Inflammatory macrophage (primary cell): Measurements from ENCODE around the gene LIPE.

ENCODE experiments used
- DNase-seq, 2 donors: peaks; one replicate each; pipeline ENCODE4 v3.0.0-alpha.2; 2020 to 2022

Gene LIPE

GRCh38 chr19:42378225-42379215 lies 48.7 kb downstream of the LIPE start:
- no peak for DNase-seq

GRCh38 chr19:42376177-42376555 lies 51.0 kb downstream of the LIPE start:
- DNase-seq = no peak

- no peak for DNase-seq
These were observed 51.6 kb downstream of the LIPE start for GRCh38 chr19:42375415-42376176.

- DNase-seq = no peak
These were observed 52.3 kb downstream of the LIPE start for GRCh38 chr19:42374826-42375376.

GRCh38 chr19:42370626-42371175 lies 56.5 kb downstream of the LIPE start:
- peak; percentile 13 to 25 for DNase-seq

GRCh38 chr19:42370068-42370520 lies 57.1 kb downstream of the LIPE start:
- DNase-seq = no peak

- DNase-seq = no peak
These were observed 57.6 kb downstream of the LIPE start for GRCh38 chr19:42369433-42370067.

GRCh38 chr19:42368765-42369164 lies 58.4 kb downstream of the LIPE start:
- DNase-seq = no peak

GRCh38 chr19:42368360-42368759 lies 58.8 kb downstream of the LIPE start:
- no peak for DNase-seq

- no peak for DNase-seq
These were observed 59.3 kb downstream of the LIPE start for GRCh38 chr19:42367929-42368328.

- DNase-seq = no peak
These were observed 60.5 kb downstream of the LIPE start for GRCh38 chr19:42366673-42367072.

GRCh38 chr19:42363614-42364346 lies 63.4 kb downstream of the LIPE start:
- peak; percentile 68 to 74 for DNase-seq

GRCh38 chr19:42362891-42363440 lies 64.2 kb downstream of the LIPE start:
- DNase-seq = no peak

- no peak for DNase-seq
These were observed 64.8 kb downstream of the LIPE start for GRCh38 chr19:42362342-42362741.

- DNase-seq = no peak
These were observed 65.7 kb downstream of the LIPE start for GRCh38 chr19:42361545-42361910.

- DNase-seq = no peak
These were observed 66.2 kb downstream of the LIPE start for GRCh38 chr19:42360787-42361544.

GRCh38 chr19:42357290-42357689 lies 69.9 kb downstream of the LIPE start:
- DNase-seq = no peak

GRCh38 chr19:42356686-42357085 lies 70.5 kb downstream of the LIPE start:
- DNase-seq = no peak

- DNase-seq = no peak
These were observed 71.3 kb downstream of the LIPE start for GRCh38 chr19:42355896-42356295.

- DNase-seq = no peak
These were observed 73.7 kb downstream of the LIPE start for GRCh38 chr19:42353341-42354015.
